NCI-H2227 (cell line): ENCODE measurements around the gene AVPI1.
"Not testable (repeated sequence)": the region's sequence is repeated elsewhere in the genome, so short reads cannot be mapped to it uniquely, and the experiment has no call there.

Experiments used
- DNase-seq: peaks from one replicate; lab custom pipeline; 2025; ENCODE audit not compliant: unreplicated experiment; lab: John Stamatoyannopoulos, UW

Gene AVPI1

GRCh38 chr10:97640868-97641811, 45.9 kb downstream of the AVPI1 start:
- DNase-seq, result peak; percentile 27

DNA sequence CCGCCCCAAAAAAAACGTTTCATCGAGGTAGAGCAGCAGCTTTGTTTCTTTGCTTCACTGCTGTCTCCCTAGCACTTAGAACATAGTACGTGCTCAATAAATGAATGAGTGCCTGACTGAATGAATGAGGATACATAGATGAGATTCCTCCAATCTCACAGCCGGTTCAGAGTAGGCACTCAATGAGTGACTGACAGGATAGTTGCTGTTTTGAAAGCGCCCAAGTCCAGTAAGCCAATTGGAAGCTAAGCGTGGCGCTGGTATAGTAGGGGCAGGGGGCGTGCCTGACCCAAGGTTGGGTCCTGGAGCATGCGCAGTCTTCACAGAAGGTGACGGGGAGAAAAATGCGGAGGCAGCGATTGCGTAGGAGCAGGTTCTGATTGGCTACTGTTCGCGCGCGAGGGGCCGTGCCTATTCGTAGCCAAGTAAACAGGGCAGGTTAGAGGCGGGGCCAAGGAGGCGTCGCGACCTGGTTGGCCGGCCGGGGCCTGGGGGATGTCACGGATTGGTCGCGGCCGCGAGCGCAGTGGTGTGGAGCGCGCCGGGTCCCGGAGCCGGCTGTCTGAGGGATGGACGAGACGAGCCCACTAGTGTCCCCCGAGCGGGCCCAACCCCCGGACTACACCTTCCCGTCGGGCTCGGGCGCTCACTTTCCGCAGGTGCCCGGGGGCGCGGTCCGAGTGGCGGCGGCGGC, 46.7 kb downstream of the AVPI1 start, which contains the start of gene PI4K2A:
TSS of gene PI4K2A (plus strand) at position 498 of the 694 bp plus-strand sequence. CDS start at position 570, 72 bp downstream.
- peak; percentile 98 for DNase-seq

- not testable (repeated sequence) for DNase-seq
These were observed 48.0 kb downstream of the AVPI1 start for GRCh38 chr10:97639090-97639489.

- DNase-seq, result no peak
These were observed 51.5 kb downstream of the AVPI1 start for GRCh38 chr10:97635577-97635976.

DNA sequence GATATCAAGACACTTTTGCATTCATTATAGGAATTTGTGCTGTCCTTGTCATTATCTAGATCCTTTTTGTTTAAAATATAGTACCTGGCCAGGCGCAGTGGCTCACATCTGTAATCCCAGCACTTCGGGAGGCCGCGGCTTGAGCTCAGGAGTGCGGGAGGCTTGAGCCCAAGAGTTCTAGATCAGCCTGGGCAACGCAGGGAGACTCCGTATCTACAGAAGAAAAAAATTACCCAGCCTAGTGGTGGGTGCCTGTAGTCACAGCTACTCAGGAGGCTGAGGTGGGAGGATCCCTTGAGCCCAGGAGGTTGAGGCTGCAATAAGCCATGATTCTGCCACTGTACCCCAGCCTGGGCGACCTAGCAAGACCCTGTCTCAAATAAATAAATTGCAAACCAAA, 53.1 kb downstream of the AVPI1 start:
- peak; percentile 39 for DNase-seq

DNA sequence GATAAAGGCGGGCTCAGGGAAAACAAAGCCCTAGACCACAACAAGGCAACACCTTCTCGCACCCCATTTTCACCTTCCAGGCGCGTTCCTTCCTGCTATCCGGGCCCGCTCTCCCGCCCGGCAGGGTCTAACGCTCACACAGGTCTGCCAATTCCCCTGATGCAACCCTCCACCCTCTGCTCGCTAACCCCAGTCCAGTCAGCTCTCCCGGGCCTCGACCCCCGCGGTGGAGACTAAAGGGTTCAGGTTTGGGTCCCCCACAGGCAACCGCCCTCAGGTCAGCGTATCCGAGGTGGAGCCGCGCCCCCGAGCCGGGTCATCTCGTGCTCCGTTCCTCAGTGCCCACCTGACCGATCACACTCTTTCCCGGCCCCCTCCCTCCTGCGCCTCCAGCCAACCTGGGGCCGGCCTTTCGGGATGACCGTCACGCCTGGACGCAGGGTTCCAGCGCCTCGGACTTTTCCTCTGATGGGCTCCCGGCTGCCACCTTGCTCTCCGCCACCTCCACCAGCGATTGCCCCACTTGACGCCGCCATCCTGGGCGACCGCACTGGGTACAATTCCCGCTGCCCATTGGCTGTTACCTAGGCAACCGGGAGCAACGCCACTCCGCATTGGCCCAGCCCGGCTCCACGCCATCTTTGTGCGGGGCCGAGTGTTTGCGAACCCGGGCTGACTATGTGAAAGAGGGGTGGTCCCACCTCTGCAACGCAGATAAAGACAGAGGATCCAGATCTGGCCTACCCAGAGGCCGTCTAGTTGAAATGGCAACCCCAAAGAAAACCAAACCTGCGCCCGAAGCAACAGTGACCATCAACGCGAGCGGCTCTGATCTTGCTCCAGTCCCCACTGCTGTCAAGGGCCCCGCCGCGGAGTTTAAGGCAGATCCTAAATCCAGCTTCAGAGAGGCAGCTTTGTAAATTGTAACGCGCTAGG, 53.8 kb downstream of the AVPI1 start, which contains the start of gene MORN4:
TSS of gene MORN4 (minus strand) at position 552 of the 936 bp plus-strand sequence. CDS start 13,847 bp downstream, outside the sequence.
- peak; percentile 95 for DNase-seq

GRCh38 chr10:97631098-97631497, 55.9 kb downstream of the AVPI1 start:
- no peak for DNase-seq

DNA sequence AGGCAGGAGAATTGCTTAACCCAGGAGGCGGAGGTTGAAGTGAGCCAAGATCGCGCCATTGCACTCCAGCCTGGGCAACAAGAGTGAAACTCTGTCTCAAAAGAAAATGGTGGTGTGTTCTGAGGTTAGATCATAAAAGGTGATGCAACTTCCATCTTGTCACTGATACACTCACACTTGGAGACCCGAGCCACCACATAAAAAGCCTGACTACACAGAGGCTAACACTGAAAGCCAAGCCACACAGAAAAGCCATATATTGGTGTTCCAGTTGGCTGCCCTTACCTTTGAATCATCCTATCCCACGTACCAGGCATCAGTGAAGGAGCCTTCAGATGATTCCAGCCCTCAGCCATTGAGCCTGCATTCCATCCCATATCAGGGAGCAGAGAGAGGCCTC, 57.8 kb downstream of the AVPI1 start:
- no peak for DNase-seq

GRCh38 chr10:97628228-97628627, 58.8 kb downstream of the AVPI1 start:
- DNase-seq, result no peak

DNA sequence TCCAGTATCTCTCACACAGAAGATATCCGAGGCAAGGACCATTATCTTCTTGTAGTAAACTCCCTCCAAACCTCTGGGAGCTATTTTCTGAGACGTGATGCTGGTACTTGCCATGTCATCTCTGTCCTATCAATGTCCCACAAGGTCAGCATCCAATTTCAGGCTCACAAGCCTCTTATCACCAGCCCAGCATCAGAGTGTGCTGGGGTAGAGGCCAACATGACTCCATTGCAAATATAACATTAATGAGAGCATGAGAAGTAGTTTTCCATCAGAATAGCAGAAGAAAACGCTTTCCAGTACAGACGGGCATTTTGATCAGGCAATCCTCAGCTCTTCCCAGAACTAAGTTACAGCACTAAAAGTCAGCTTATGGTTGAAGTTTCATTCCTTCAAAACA, 59.3 kb downstream of the AVPI1 start:
- no peak for DNase-seq
